Stimulated activated CD8-positive, alpha-beta memory T cell treated with anti-CD3 and anti-CD28 coated beads, Interleukin-12 subunit alpha, Interleukin-12 subunit beta, amount 100 ng/mL, for 24 hours (primary cell): ENCODE measurements around the gene ITK.
"Not testable (repeated sequence)": the region's sequence is repeated elsewhere in the genome, so short reads cannot be mapped to it uniquely, and the experiment has no call there.

Experiments used
- DNase-seq: peaks from one replicate; pipeline ENCODE4 v3.0.0-alpha.2; 2020; ENCODE audit errors: extremely low read depth

ITK gene

GRCh38 chr5:157168286-157168685, 12.4 kb upstream of the ITK start:
- DNase-seq, result no peak

- peak; percentile 78 for DNase-seq
These were observed 8.2 kb upstream of the ITK start for GRCh38 chr5:157172403-157172802.

GRCh38 chr5:157175071-157175612, 5.5 kb upstream of the ITK start:
- no peak for DNase-seq

- DNase-seq, result no peak
These were observed 2.7 kb upstream of the ITK start for GRCh38 chr5:157177953-157178352.

GRCh38 chr5:157178966-157179365, 1.7 kb upstream of the ITK start:
- no peak for DNase-seq

- no peak for DNase-seq
These were observed 1.6 kb downstream of the ITK start for GRCh38 chr5:157182143-157182757.

- DNase-seq, result no peak
These were observed 3.6 kb downstream of the ITK start for GRCh38 chr5:157184117-157184670.

GRCh38 chr5:157185122-157185521, 4.5 kb downstream of the ITK start:
- DNase-seq, result not testable (repeated sequence)

GRCh38 chr5:157186309-157187045, 5.8 kb downstream of the ITK start:
- no peak for DNase-seq

GRCh38 chr5:157187046-157187754, 6.6 kb downstream of the ITK start:
- DNase-seq, result no peak

- DNase-seq, result no peak
These were observed 7.6 kb downstream of the ITK start for GRCh38 chr5:157188270-157188669.

GRCh38 chr5:157189223-157189622, 8.6 kb downstream of the ITK start:
- DNase-seq, result no peak

GRCh38 chr5:157193699-157194424, 13.2 kb downstream of the ITK start:
- DNase-seq, result no peak

GRCh38 chr5:157196045-157196444, 15.4 kb downstream of the ITK start:
- DNase-seq, result no peak

- no peak for DNase-seq
These were observed 16.4 kb downstream of the ITK start for GRCh38 chr5:157197086-157197485.

- no peak for DNase-seq
These were observed 17.8 kb downstream of the ITK start for GRCh38 chr5:157198277-157198986.

- DNase-seq, result no peak
These were observed 21.2 kb downstream of the ITK start for GRCh38 chr5:157201857-157202256.

- DNase-seq, result no peak
These were observed 22.8 kb downstream of the ITK start for GRCh38 chr5:157203417-157203816.

- no peak for DNase-seq
These were observed 24.1 kb downstream of the ITK start for GRCh38 chr5:157204765-157205164.

GRCh38 chr5:157205708-157206107, 25.1 kb downstream of the ITK start:
- DNase-seq, result no peak

GRCh38 chr5:157210652-157211051, 30.0 kb downstream of the ITK start:
- DNase-seq, result not testable (repeated sequence)
